ENCODE results near the gene DENND2A. TPM values are rescaled to one million over a fixed set of nuclear protein-coding genes. Genes with fewer than 3 reads are reported as not detected.
A peak's percentile ranks its signal among the peaks of the same experiment; 100 is the strongest.

DENND2A gene
- total RNA-seq, 1 donor from 2014 or later = 39.8 TPM

DNA sequence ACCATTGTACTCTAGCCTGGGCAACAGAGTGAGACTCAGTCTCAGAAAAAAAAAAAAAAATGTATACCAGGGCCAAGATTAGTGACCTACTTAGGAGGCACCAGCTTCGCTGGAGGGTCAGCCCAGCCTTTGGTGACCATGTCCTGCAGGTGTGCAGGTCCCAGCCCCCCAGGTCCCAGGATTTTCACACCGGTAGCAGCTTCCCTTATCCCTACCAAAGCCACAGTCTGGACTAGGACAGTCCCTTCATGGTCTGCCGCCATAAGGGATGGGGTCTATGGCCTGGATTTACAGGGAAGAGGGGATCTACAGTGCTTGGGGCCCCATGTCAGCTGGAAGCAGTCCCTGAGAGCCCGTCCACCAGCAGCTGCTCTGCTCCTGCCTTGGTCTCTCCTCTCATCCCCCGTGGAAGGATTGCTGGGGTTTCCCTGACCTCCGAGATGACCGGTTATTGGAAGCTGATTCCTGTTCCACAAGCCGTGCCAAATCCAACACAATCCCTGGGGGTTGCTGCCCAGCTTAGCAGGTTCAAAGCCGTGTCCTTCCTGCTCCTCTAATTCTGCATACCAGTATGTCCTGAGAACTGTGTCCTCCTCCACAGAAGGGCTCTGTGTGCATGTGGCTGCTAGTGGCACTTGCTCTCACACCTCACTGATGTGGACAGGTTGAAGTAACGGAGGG lies 44.9 kb upstream of the DENND2A start:
- H3K27ac Mint-ChIP-seq = no peak overlapping the region

DNA sequence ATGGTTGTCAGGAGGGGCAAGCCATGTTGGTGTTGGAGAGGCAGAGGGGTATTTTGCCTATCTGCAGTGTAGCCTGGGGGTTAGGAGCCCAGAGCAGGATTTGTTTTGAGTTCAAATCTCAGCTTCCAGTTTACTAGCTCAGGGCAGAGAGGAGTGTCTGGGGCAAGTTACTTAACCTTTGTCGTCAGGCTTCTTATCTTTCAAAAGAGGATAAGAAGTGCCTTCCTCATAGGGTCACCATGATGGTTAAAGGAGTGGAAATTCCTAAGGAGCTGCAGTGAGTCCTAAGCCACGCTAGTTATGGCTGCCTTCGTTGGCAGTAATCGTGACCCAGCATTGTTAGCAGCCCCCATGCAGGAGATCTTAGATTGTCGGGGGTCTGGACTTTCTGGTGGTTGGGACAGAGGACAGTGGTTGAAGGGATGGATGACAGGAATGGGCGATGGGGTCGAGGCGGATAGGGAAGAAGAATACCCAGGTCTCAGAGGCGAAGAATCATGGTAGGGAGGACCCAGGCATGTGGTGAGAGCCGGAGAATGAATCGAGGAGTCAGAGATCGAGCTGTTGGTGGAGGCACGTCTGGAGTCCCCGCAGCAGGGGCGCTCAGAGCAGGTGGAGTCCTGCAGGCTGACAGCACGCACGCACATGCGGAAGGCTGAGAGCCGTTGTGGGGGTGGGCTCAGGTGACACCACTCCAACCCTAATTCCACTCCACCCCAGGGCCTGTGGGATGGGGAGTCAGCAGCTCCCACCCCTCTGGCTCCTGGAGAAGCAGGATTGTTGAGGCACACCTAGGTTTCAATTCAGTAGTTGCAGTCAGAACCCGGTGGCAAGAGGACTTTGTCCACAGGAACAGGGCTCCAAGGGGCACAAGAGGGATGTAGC lies 43.7 kb upstream of the DENND2A start:
- TF ChIP-seq, protein P1, sequence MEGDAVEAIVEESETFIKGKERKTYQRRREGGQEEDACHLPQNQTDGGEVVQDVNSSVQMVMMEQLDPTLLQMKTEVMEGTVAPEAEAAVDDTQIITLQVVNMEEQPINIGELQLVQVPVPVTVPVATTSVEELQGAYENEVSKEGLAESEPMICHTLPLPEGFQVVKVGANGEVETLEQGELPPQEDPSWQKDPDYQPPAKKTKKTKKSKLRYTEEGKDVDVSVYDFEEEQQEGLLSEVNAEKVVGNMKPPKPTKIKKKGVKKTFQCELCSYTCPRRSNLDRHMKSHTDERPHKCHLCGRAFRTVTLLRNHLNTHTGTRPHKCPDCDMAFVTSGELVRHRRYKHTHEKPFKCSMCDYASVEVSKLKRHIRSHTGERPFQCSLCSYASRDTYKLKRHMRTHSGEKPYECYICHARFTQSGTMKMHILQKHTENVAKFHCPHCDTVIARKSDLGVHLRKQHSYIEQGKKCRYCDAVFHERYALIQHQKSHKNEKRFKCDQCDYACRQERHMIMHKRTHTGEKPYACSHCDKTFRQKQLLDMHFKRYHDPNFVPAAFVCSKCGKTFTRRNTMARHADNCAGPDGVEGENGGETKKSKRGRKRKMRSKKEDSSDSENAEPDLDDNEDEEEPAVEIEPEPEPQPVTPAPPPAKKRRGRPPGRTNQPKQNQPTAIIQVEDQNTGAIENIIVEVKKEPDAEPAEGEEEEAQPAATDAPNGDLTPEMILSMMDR (IDR thresholded peaks at IDR 0.05; ENCODE audit: unreplicated experiment) = no peak
- Mint-ChIP-seq H3K4me1 (ENCODE audit: low read depth) (peaks cover 2% of the 10 kb centered on the region), H3K36me3 (ENCODE audit: insufficient read depth) (peaks cover 18% of the 10 kb centered on the region), H3K27me3 (no peaks in the 10 kb centered on the region), H3K4me3 (ENCODE audit: low read depth) (no peak overlapping the region), H3K9me3 (ENCODE audit: low read depth) (no peaks in the 10 kb centered on the region), H3K27ac (peak overlapping the region; percentile 46)
- no peak for DNase-seq (ENCODE audit: low spot score, unreplicated experiment)

More for the DNA sequence above, 44.9 kb upstream of the DENND2A start:
- Mint-ChIP-seq H3K9me3 (ENCODE audit: low read depth) (no peaks in the 10 kb centered on the region), H3K4me1 (ENCODE audit: low read depth) (peaks cover 2% of the 10 kb centered on the region), H3K36me3 (ENCODE audit: insufficient read depth) (peaks cover 14% of the 10 kb centered on the region), H3K4me3 (ENCODE audit: low read depth) (no peak overlapping the region), H3K27me3 (no peaks in the 10 kb centered on the region)
- no peak for DNase-seq (ENCODE audit: low spot score, unreplicated experiment)
- TF ChIP-seq, protein P1 (IDR thresholded peaks at IDR 0.05; ENCODE audit: unreplicated experiment) = no peak

DNA sequence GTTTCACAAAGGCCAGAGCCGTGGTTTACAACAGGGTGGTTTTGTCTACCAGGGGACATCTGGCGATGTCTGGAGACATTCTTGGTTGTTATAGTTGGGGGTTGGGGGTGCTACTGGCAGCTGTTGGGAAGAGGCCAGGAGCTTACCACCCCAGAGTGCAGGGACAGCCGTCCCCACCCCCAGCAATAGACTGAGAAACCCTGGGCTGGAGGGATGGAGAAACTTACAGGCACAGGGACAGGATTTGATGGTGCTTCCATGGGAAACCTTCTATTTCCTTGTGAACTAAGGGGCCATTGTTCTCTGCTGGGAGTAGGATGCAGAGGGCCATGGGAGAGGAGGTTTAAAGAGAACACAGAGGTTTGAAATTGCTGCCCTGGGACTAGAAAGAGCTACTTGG lies 43.0 kb upstream of the DENND2A start:
- Mint-ChIP-seq H3K4me1 (ENCODE audit: low read depth) (peaks cover 2% of the 10 kb centered on the region), H3K27ac (peak overlapping the region; percentile 46), H3K4me3 (ENCODE audit: low read depth) (no peak overlapping the region), H3K27me3 (no peaks in the 10 kb centered on the region), H3K36me3 (ENCODE audit: insufficient read depth) (peaks cover 21% of the 10 kb centered on the region), H3K9me3 (ENCODE audit: low read depth) (no peaks in the 10 kb centered on the region)
- no peak for DNase-seq (ENCODE audit: low spot score, unreplicated experiment)
- TF ChIP-seq, protein P1 (IDR thresholded peaks at IDR 0.05; ENCODE audit: unreplicated experiment) = no peak

DNA sequence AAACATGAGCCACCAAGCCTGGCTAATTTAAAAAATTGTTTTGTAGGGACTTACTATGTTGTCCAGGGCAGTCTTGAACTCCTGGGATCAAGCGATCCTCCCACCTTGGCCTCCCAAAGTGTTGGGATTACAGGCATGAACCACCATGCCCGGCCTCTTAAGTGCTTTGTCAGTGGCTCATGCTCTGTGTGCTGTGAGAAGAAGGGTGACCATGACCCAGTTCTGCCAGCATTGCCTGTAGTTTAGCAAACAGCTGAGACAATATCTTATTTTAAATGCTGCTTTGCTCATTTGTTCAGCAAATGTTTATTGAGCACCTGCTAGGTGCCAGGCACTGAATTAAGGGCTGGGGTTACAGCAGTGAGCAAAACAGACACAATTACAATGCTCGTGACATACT lies 41.2 kb upstream of the DENND2A start:
- TF ChIP-seq, protein P1 (IDR thresholded peaks at IDR 0.05; ENCODE audit: unreplicated experiment) = no peak
- Mint-ChIP-seq H3K27me3 (no peaks in the 10 kb centered on the region), H3K27ac (no peak overlapping the region), H3K4me1 (ENCODE audit: low read depth) (peaks cover 2% of the 10 kb centered on the region), H3K36me3 (ENCODE audit: insufficient read depth) (peaks cover 27% of the 10 kb centered on the region), H3K9me3 (ENCODE audit: low read depth) (no peaks in the 10 kb centered on the region), H3K4me3 (ENCODE audit: low read depth) (no peak overlapping the region)
- DNase-seq (ENCODE audit: low spot score, unreplicated experiment) = no peak

DNA sequence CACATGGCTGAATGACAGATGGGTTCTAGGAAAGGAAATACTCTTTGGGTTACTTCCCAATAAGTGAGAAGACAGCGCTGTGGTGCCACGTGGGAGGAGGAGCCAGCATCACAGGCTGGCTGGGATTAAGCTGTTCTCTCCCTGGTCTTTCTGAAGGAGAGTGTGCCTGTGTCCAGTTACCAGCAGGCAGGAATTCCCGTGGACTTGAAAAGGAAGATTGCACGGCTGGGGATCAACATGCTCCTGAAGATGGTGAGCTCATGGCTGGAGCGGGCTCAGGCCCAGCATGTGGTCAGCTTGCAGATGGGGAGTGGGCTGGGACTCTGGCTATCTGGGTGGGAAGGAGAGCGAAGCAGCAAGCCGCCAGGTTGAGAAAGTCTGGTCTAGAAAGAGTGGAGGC lies 40.3 kb upstream of the DENND2A start:
- DNase-seq (ENCODE audit: low spot score, unreplicated experiment) = no peak
- Mint-ChIP-seq H3K9me3 (ENCODE audit: low read depth) (no peaks in the 10 kb centered on the region), H3K4me1 (ENCODE audit: low read depth) (peaks cover 2% of the 10 kb centered on the region), H3K27ac (no peak overlapping the region), H3K4me3 (ENCODE audit: low read depth) (no peak overlapping the region), H3K27me3 (no peaks in the 10 kb centered on the region), H3K36me3 (ENCODE audit: insufficient read depth) (peaks cover 30% of the 10 kb centered on the region)
- TF ChIP-seq, protein P1 (IDR thresholded peaks at IDR 0.05; ENCODE audit: unreplicated experiment) = no peak

Measured in progenitor cell of endocrine pancreas (in vitro differentiated cells).